ENCODE results near the gene IL3. TPM values are rescaled to one million over a fixed set of nuclear protein-coding genes. Genes with fewer than 3 reads are reported as not detected.

IL3 gene
- total RNA-seq, 2 experiments from 2014 or later, result not detected

GRCh38 chr5:132070460-132071337 is 10.2 kb downstream of the IL3 start:
- Histone ChIP-seq H3K27ac (ENCODE audit: low read depth, low read length, poor library complexity, severe bottlenecking) (no peak overlapping the region), H3K79me2 (ENCODE audit: insufficient read depth, low read depth, low read length) (no peaks in the 10 kb centered on the region), H3K9me3 (ENCODE audit: low read length) (no peaks in the 10 kb centered on the region), H3K9me2 (ENCODE audit: insufficient read depth, low read length) (no peaks in the 10 kb centered on the region), H3K4me1 (ENCODE audit: insufficient read depth, low read length, poor library complexity, severe bottlenecking) (no peaks in the 10 kb centered on the region), H3K4me3 (ENCODE audit: low read depth, low read length, poor library complexity, severe bottlenecking) (no peak overlapping the region), H2AFZ (ENCODE audit: low read length) (no peak overlapping the region), H3K4me2 (ENCODE audit: low read length) (no peak overlapping the region), H3K36me3 (ENCODE audit: insufficient read depth, low read length) (no peaks in the 10 kb centered on the region), H4K20me1 (ENCODE audit: insufficient read depth, low read length) (no peaks in the 10 kb centered on the region)
- TF ChIP-seq EZH2phosphoT487 (IDR thresholded peaks at IDR 0.05; ENCODE audit: borderline replicate concordance, low read depth, low read length), result no peak
- no peak for TF ChIP-seq CTCF (conservative IDR thresholded peaks at IDR 0.05; ENCODE audit: low read length)
- ChIA-PET CTCF (ENCODE audit: unreplicated experiment) (no interaction called here), POLR2A (no interaction called here)
- no TSS peak for BruUV-seq (replicated peaks)
- DNase-seq (ENCODE audit: low spot score), result no peak
- intact Hi-C loops (cut with micrococcal nuclease; ENCODE audit: unreplicated experiment), result no loop called here

GRCh38 chr5:132071338-132071707 is 10.9 kb downstream of the IL3 start:
- Histone ChIP-seq H3K79me2 (ENCODE audit: insufficient read depth, low read depth, low read length) (no peaks in the 10 kb centered on the region), H3K4me3 (ENCODE audit: low read depth, low read length, poor library complexity, severe bottlenecking) (no peak overlapping the region), H3K27ac (ENCODE audit: low read depth, low read length, poor library complexity, severe bottlenecking) (no peak overlapping the region), H3K4me2 (ENCODE audit: low read length) (no peak overlapping the region), H2AFZ (ENCODE audit: low read length) (no peak overlapping the region), H3K36me3 (ENCODE audit: insufficient read depth, low read length) (no peaks in the 10 kb centered on the region), H3K9me2 (ENCODE audit: insufficient read depth, low read length) (no peaks in the 10 kb centered on the region), H3K4me1 (ENCODE audit: insufficient read depth, low read length, poor library complexity, severe bottlenecking) (no peaks in the 10 kb centered on the region), H4K20me1 (ENCODE audit: insufficient read depth, low read length) (no peaks in the 10 kb centered on the region), H3K9me3 (ENCODE audit: low read length) (no peaks in the 10 kb centered on the region)
- TF ChIP-seq EZH2phosphoT487 (IDR thresholded peaks at IDR 0.05; ENCODE audit: borderline replicate concordance, low read depth, low read length), result no peak
- no peak for TF ChIP-seq CTCF (conservative IDR thresholded peaks at IDR 0.05; ENCODE audit: low read length)
- CTCF ChIA-PET (ENCODE audit: unreplicated experiment), result interaction anchor here (0.6 kb wide), 1 partner anchor 818 kb away, joined by 3 read pairs; no protein-coding TSS in a partner anchor
- BruUV-seq (replicated peaks), result no TSS peak
- intact Hi-C loops (cut with micrococcal nuclease; ENCODE audit: unreplicated experiment), result no loop called here
- DNase-seq (ENCODE audit: low spot score), result no peak
- POLR2A ChIA-PET, result no interaction called here

- Histone ChIP-seq H3K36me3 (ENCODE audit: insufficient read depth, low read length) (no peaks in the 10 kb centered on the region), H3K4me1 (ENCODE audit: insufficient read depth, low read length, poor library complexity, severe bottlenecking) (no peaks in the 10 kb centered on the region), H4K20me1 (ENCODE audit: insufficient read depth, low read length) (no peaks in the 10 kb centered on the region), H3K9me2 (ENCODE audit: insufficient read depth, low read length) (no peaks in the 10 kb centered on the region), H3K4me3 (ENCODE audit: low read depth, low read length, poor library complexity, severe bottlenecking) (no peak overlapping the region), H3K9me3 (ENCODE audit: low read length) (no peaks in the 10 kb centered on the region), H3K27ac (ENCODE audit: low read depth, low read length, poor library complexity, severe bottlenecking) (no peak overlapping the region), H3K79me2 (ENCODE audit: insufficient read depth, low read depth, low read length) (no peaks in the 10 kb centered on the region), H3K4me2 (ENCODE audit: low read length) (no peak overlapping the region), H2AFZ (ENCODE audit: low read length) (no peak overlapping the region)
- intact Hi-C loops (cut with micrococcal nuclease; ENCODE audit: unreplicated experiment), result no loop called here
- CTCF ChIA-PET (ENCODE audit: unreplicated experiment), result interaction anchor here (0.6 kb wide), 1 partner anchor 819 kb away, joined by 3 read pairs; no protein-coding TSS in a partner anchor
- no TSS peak for BruUV-seq (replicated peaks)
- POLR2A ChIA-PET, result no interaction called here
- TF ChIP-seq CTCF (conservative IDR thresholded peaks at IDR 0.05; ENCODE audit: low read length), result no peak
- no peak for TF ChIP-seq EZH2phosphoT487 (IDR thresholded peaks at IDR 0.05; ENCODE audit: borderline replicate concordance, low read depth, low read length)
- no peak for DNase-seq (ENCODE audit: low spot score)
These were observed 11.6 kb downstream of the IL3 start for GRCh38 chr5:132072070-132072469.

All from OCI-LY7 (cell line).